GM12892 (cell line): ENCODE results near the gene RGS9.
A peak's percentile ranks its signal among the peaks of the same experiment; 100 is the strongest.

Source experiments
- POLR2A ChIP-seq: IDR thresholded peaks from 2 replicates; pipeline ENCODE4 v1.6.1; 2011; ENCODE audit warnings: low read depth, low read length, control low read depth
- TAF1 ChIP-seq: IDR thresholded peaks from 2 replicates; pipeline ENCODE4 v1.6.1; 2011; ENCODE audit warnings: low read depth, mild to moderate bottlenecking, control low read depth, low read length, borderline replicate concordance

- TF ChIP-seq TAF1 (no peak), POLR2A (peak; percentile 56)
These were observed 37.2 kb upstream of the RGS9 start for GRCh38 chr17:65099941-65100315.
